DMS114 treated with DMSO at 0.1 percent for 48 hours (cell line): ENCODE results near the gene ACOT11.

Experiments
- DNase-seq: peaks from one replicate; lab custom pipeline; 2025; ENCODE audit not compliant: unreplicated experiment; lab: John Stamatoyannopoulos, UW

Gene ACOT11

GRCh38 chr1:54559771-54560231, 11.8 kb downstream of the ACOT11 start:
- no peak for DNase-seq

- DNase-seq: no peak
Observed at GRCh38 chr1:54564312-54565112, 16.5 kb downstream of the ACOT11 start.

GRCh38 chr1:54565113-54565501, 17.1 kb downstream of the ACOT11 start:
- DNase-seq: no peak

GRCh38 chr1:54566438-54567141, 18.6 kb downstream of the ACOT11 start:
- DNase-seq: no peak

GRCh38 chr1:54567961-54568360, 19.9 kb downstream of the ACOT11 start:
- no peak for DNase-seq

- DNase-seq: no peak
Observed at GRCh38 chr1:54569339-54569738, 21.3 kb downstream of the ACOT11 start.

- no peak for DNase-seq
Observed at GRCh38 chr1:54570161-54570560, 22.1 kb downstream of the ACOT11 start.

GRCh38 chr1:54571326-54571725, 23.3 kb downstream of the ACOT11 start:
- DNase-seq: no peak

- no peak for DNase-seq
Observed at GRCh38 chr1:54571803-54572541, 23.9 kb downstream of the ACOT11 start.

- no peak for DNase-seq
Observed at GRCh38 chr1:54572542-54572850, 24.5 kb downstream of the ACOT11 start.

GRCh38 chr1:54574158-54574778, 26.2 kb downstream of the ACOT11 start:
- no peak for DNase-seq

GRCh38 chr1:54575161-54575560, 27.1 kb downstream of the ACOT11 start:
- DNase-seq: no peak

- no peak for DNase-seq
Observed at GRCh38 chr1:54575605-54576290, 27.7 kb downstream of the ACOT11 start.

GRCh38 chr1:54577612-54578011, 29.6 kb downstream of the ACOT11 start:
- no peak for DNase-seq

GRCh38 chr1:54579337-54579781, 31.3 kb downstream of the ACOT11 start:
- no peak for DNase-seq

GRCh38 chr1:54580856-54581550, 33.0 kb downstream of the ACOT11 start:
- DNase-seq: no peak

GRCh38 chr1:54581621-54582035, 33.6 kb downstream of the ACOT11 start:
- no peak for DNase-seq

GRCh38 chr1:54582566-54583306, 34.7 kb downstream of the ACOT11 start:
- no peak for DNase-seq

- DNase-seq: no peak
Observed at GRCh38 chr1:54583307-54583686, 35.3 kb downstream of the ACOT11 start.
